ENCODE data around the gene RTF1. TPM values are rescaled to one million over a fixed set of nuclear protein-coding genes. Genes with fewer than 3 reads are reported as not detected.

RTF1 gene
- total and polyA plus RNA-seq, 9 donors: 19.8 to 54.7 (median 40.3) TPM

- Histone ChIP-seq H3K27ac (ENCODE audit: low read length) (no peak overlapping the region), H3K36me3 (ENCODE audit: control insufficient read depth, insufficient read depth, low read length) (no peaks in the 10 kb centered on the region), H3K4me3 (ENCODE audit: low read length) (peak overlapping the region; percentile 30), H3K9me3 (replicated peaks; ENCODE audit: control insufficient read depth, low read depth, low read length) (no peaks in the 10 kb centered on the region), H3K4me1 (ENCODE audit: control insufficient read depth, insufficient read depth, low read length) (peaks cover 32% of the 10 kb centered on the region), H3K27me3 (ENCODE audit: control insufficient read depth, insufficient read depth, low read length) (peaks cover 76% of the 10 kb centered on the region)
- under 1% methylated on average over 41 of the region's 41 CpGs for WGBS (ENCODE audit: insufficient coverage)
- no peak for DNase-seq
Observed at GRCh38 chr15:41493902-41494189, 77.0 kb downstream of the RTF1 start.

GRCh38 chr15:41494190-41494921 lies 77.5 kb downstream of the RTF1 start:
- DNase-seq: no peak
- Histone ChIP-seq H3K4me1 (ENCODE audit: control insufficient read depth, insufficient read depth, low read length) (peaks cover 32% of the 10 kb centered on the region), H3K9me3 (replicated peaks; ENCODE audit: control insufficient read depth, low read depth, low read length) (no peaks in the 10 kb centered on the region), H3K4me3 (ENCODE audit: low read length) (peak overlapping the region; percentile 30), H3K27ac (ENCODE audit: low read length) (no peak overlapping the region), H3K27me3 (ENCODE audit: control insufficient read depth, insufficient read depth, low read length) (peaks cover 81% of the 10 kb centered on the region), H3K36me3 (ENCODE audit: control insufficient read depth, insufficient read depth, low read length) (no peaks in the 10 kb centered on the region)
- under 1% methylated on average over 59 of the region's 77 CpGs for WGBS (ENCODE audit: insufficient coverage)

DNA sequence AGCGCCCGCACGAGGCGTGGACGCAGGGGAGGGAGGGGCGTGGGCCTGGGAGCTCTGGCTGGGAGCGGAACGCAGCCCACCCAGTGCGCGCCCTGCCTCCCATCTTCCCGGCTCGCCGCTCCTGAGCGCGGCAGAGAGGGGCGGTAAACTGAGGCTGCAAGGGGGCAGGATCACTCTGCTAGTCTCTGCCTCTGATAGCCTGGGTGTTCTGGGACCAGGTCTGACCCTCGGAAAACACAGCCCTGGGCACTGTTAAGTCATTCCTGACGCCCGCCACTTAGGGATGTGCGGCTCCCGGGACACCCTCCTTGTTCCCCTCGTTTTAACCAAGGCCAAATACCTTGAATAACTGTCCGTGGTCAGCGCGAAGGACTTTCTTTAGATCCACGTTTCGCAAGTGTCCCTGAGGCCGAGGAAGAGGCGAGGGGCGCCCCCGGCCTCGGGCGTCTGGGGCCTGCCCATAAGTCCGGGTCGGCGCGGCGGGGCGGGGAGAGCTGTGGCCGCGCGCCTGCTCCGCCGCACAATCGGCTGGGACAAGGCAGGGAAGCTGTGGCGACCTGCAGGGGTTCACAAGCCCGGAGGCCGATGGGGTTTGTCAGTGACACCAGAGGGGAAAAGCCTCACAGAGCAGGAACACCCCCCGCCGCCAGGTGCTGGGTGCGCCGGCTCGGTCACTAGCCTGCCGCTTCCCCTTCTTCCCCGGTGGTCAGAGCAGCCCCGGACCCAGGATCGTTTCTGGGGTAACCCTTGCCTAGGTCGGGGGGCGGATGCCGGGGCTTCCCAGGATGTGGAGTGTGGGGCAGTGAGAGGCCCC lies 78.2 kb downstream of the RTF1 start:
- DNase-seq: no peak
- Histone ChIP-seq H3K36me3 (ENCODE audit: control insufficient read depth, insufficient read depth, low read length) (no peaks in the 10 kb centered on the region), H3K27ac (ENCODE audit: low read length) (no peak overlapping the region), H3K4me3 (ENCODE audit: low read length) (peak overlapping the region; percentile 30), H3K9me3 (replicated peaks; ENCODE audit: control insufficient read depth, low read depth, low read length) (no peaks in the 10 kb centered on the region), H3K27me3 (ENCODE audit: control insufficient read depth, insufficient read depth, low read length) (peaks cover 89% of the 10 kb centered on the region), H3K4me1 (ENCODE audit: control insufficient read depth, insufficient read depth, low read length) (peaks cover 32% of the 10 kb centered on the region)
- under 1% methylated on average over 55 of the region's 60 CpGs for WGBS (ENCODE audit: insufficient coverage)

DNA sequence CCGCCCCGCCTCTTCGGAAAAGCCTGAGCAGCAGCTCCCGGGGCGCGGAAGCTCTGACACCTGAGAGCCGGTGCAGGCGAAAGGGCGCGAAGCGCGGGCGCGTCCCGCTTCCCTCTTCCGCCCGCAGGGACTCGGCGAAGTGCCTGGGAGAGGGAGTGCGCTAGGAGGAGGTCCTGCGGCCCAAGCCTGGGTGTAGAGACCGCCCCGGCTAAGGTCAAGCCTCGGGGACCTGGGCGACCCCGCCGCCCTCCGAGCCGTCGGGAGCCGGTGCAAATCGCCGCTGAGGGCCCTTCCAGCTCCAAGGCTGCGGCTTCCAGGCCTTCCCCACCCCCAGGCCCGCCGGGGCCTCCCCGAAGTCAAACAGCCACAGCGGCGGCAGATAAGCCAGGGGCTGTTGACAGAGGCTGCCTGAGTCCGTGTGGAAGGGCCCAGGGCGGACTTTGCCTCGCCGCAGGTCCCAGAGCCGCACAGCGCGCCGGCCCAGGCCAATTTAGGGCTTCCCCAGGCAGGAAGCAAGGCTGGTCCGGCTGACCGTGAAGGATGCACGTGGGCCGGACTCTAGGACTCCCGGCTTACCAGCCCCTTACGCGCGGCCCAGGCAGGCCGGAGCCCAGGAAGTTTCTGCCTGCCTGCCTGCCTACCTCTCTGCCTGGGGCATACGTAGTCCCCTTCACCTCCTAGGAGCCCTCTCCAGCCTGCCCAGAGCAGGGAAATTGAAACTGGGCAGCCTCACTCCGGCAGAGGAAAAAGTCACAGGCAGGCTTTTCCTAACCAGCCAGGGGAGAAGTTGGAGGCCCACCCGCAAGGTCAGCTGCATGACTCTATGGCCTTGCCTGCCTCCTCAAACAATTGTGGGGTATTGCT lies 79.1 kb downstream of the RTF1 start:
- no peak for DNase-seq
- 12% methylated on average over 54 of the region's 59 CpGs for WGBS (ENCODE audit: insufficient coverage)
- peaks cover 94% of the 10 kb centered on the region for H3K27me3 ChIP-seq (ENCODE audit: control insufficient read depth, insufficient read depth, low read length)

GRCh38 chr15:41498657-41499056 lies 81.8 kb downstream of the RTF1 start:
- Histone ChIP-seq H3K27me3 (ENCODE audit: control insufficient read depth, insufficient read depth, low read length) (peaks cover 97% of the 10 kb centered on the region), H3K36me3 (ENCODE audit: control insufficient read depth, insufficient read depth, low read length) (no peaks in the 10 kb centered on the region), H3K27ac (ENCODE audit: low read length) (no peak overlapping the region), H3K4me1 (ENCODE audit: control insufficient read depth, insufficient read depth, low read length) (peaks cover 43% of the 10 kb centered on the region), H3K9me3 (replicated peaks; ENCODE audit: control insufficient read depth, low read depth, low read length) (no peaks in the 10 kb centered on the region), H3K4me3 (ENCODE audit: low read length) (no peak overlapping the region)
- no CpG with 5 or more reads among the region's 2 CpGs for WGBS (ENCODE audit: insufficient coverage)
- no peak for DNase-seq

More for the DNA sequence above, 79.1 kb downstream of the RTF1 start:
- Histone ChIP-seq H3K27ac (ENCODE audit: low read length) (no peak overlapping the region), H3K9me3 (replicated peaks; ENCODE audit: control insufficient read depth, low read depth, low read length) (no peaks in the 10 kb centered on the region), H3K4me3 (ENCODE audit: low read length) (no peak overlapping the region), H3K36me3 (ENCODE audit: control insufficient read depth, insufficient read depth, low read length) (no peaks in the 10 kb centered on the region), H3K4me1 (ENCODE audit: control insufficient read depth, insufficient read depth, low read length) (peaks cover 33% of the 10 kb centered on the region)

GRCh38 chr15:41499109-41499851 lies 82.4 kb downstream of the RTF1 start:
- no peak for DNase-seq
- Histone ChIP-seq H3K27me3 (ENCODE audit: control insufficient read depth, insufficient read depth, low read length) (peaks cover 100% of the 10 kb centered on the region), H3K4me1 (ENCODE audit: control insufficient read depth, insufficient read depth, low read length) (peaks cover 41% of the 10 kb centered on the region), H3K27ac (ENCODE audit: low read length) (no peak overlapping the region), H3K36me3 (ENCODE audit: control insufficient read depth, insufficient read depth, low read length) (no peaks in the 10 kb centered on the region), H3K4me3 (ENCODE audit: low read length) (no peak overlapping the region), H3K9me3 (replicated peaks; ENCODE audit: control insufficient read depth, low read depth, low read length) (no peaks in the 10 kb centered on the region)
- WGBS (ENCODE audit: insufficient coverage): 58% methylated on average over 4 of the region's 6 CpGs

DNA sequence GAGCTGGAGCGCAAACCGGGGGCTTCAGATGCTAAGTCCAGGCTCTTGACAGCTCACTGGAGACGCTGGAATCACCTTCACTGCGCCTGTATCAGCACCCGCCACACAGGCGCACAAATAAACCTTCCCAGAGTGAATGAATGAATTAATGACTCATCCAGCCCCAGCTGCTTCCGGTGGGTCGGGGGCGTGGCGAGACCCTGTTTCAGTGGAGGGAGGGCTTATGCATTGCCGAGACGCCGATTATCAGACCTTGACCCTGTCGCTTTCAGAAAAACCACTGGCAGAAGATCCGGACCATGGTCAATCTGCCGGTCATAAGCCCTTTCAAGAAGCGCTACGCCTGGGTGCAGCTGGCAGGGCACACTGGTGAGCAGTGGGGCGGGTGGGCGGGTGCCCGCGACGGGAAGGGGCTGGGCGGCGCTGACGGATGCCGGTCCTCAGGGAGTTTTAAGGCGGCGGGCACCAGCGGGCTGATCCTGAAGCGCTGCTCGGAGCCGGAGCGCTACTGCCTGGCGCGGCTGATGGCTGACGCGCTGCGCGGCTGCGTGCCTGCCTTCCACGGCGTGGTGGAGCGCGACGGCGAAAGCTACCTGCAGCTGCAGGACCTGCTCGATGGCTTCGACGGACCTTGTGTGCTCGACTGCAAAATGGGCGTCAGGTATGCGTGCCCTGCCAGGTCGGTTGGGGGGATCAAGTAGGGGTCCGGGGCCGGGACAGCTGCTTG lies 84.5 kb downstream of the RTF1 start:
- peaks cover 98% of the 10 kb centered on the region for H3K27me3 ChIP-seq (ENCODE audit: control insufficient read depth, insufficient read depth, low read length)
- no peaks in the 10 kb centered on the region for H3K36me3 ChIP-seq (ENCODE audit: control insufficient read depth, insufficient read depth, low read length)
- H3K4me1 ChIP-seq (ENCODE audit: control insufficient read depth, insufficient read depth, low read length): peaks cover 24% of the 10 kb centered on the region
- H3K9me3 ChIP-seq (replicated peaks; ENCODE audit: control insufficient read depth, low read depth, low read length): no peaks in the 10 kb centered on the region
- H3K27ac ChIP-seq (ENCODE audit: low read length): no peak overlapping the region
- 1% methylated on average over 54 of the region's 56 CpGs for WGBS (ENCODE audit: insufficient coverage)
- DNase-seq: no peak
- no peak overlapping the region for H3K4me3 ChIP-seq (ENCODE audit: low read length)

DNA sequence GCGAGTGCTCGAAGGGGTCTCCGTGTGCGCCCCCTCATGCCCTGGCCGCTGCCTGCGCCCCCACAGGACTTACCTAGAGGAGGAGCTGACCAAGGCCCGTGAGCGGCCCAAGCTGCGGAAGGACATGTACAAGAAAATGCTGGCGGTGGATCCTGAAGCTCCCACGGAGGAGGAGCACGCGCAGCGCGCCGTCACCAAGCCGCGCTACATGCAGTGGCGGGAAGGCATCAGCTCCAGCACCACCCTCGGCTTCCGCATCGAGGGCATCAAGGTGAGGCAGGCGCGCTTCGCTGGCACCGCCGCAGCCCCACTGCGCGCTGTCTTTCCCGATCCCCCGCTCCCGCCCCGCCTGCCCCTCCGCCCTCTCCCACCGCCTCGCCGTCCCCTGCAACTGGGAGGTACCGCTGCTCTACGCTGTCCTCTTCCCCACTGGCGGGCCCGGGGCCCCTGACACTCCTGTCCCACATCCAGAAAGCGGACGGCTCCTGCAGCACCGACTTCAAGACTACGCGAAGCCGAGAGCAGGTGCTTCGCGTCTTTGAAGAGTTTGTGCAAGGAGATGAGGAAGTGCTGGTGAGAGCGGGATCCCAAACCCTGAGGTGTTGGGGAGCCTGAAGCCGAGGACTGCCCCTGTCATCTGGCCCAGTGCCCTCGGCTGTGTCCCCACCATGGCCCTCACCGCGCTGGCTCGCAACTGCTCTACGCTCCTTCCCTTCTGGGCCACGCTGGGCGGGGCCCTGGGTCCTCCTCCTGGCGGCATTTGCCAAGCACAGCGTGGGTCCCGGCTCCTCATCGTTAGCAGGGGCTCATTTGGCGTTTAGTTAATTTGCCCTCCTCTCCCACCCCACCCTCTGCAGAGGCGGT lies 85.3 kb downstream of the RTF1 start:
- H3K36me3 ChIP-seq (ENCODE audit: control insufficient read depth, insufficient read depth, low read length): no peaks in the 10 kb centered on the region
- 1% methylated on average over 63 of the region's 64 CpGs for WGBS (ENCODE audit: insufficient coverage)
- peaks cover 94% of the 10 kb centered on the region for H3K27me3 ChIP-seq (ENCODE audit: control insufficient read depth, insufficient read depth, low read length)
- no peak for DNase-seq
- peaks cover 24% of the 10 kb centered on the region for H3K4me1 ChIP-seq (ENCODE audit: control insufficient read depth, insufficient read depth, low read length)
- no peak overlapping the region for H3K27ac ChIP-seq (ENCODE audit: low read length)
- H3K4me3 ChIP-seq (ENCODE audit: low read length): peak overlapping the region; percentile 3
- H3K9me3 ChIP-seq (replicated peaks; ENCODE audit: control insufficient read depth, low read depth, low read length): no peaks in the 10 kb centered on the region

Measured in muscle of leg (tissue), 11 donors.